Sigmoid colon (tissue), 7 donors: ENCODE results near the gene PHF23. TPM values are rescaled to one million over a fixed set of nuclear protein-coding genes. Genes with fewer than 3 reads are reported as not detected.

ENCODE experiments used
- DNase-seq: peaks from one replicate; pipeline ENCODE4 v3.0.0-alpha.2; 2019
- H3K27ac ChIP-seq, 4 donors: fragments of 200-600 bp; sonication (generic); one replicate each; pipeline ENCODE4 v1.5.1; 2016 to 2019; ENCODE audit warnings: mild to moderate bottlenecking in 1 of 4
- H3K27me3 ChIP-seq, 3 donors: fragments of 200-600 bp; sonication (generic); one replicate each; pipeline ENCODE4 v1.5.1; 2019; ENCODE audit warnings: mild to moderate bottlenecking in 1 of 3
- H3K36me3 ChIP-seq, 4 donors: fragments of 200-600 bp; sonication (generic); one replicate each; pipeline ENCODE4 v1.5.1; 2016 to 2019
- H3K4me1 ChIP-seq, 4 donors: fragments of 200-600 bp; sonication (generic); one replicate each; pipeline ENCODE4 v1.5.1; 2017 to 2019
- H3K4me3 ChIP-seq, 4 donors: fragments of 200-600 bp; sonication (generic); one replicate each; pipeline ENCODE4 v1.5.1; 2017 to 2019; ENCODE audit warnings: mild to moderate bottlenecking in 2 of 4, moderate library complexity in 1 of 4
- H3K9me3 ChIP-seq, 4 donors: fragments of 200-600 bp in 3 of 4; sonication (generic) in 3 of 4; one replicate each; pipeline versions ENCODE4 v1.5.1 to v1.6.1; 2013 to 2019
- CTCF ChIP-seq, 4 experiments: fragments of 450-650 bp in 3 of 4; fragments of 200-600 bp in 1 of 4; IDR thresholded peaks; one replicate each; pipeline ENCODE4 v1.5.1; 2016 to 2019; ENCODE audit warnings: antibody characterized with exemption in 4 of 4, mild to moderate bottlenecking in 3 of 4, moderate library complexity in 2 of 4
- EP300 ChIP-seq, 4 donors: sonication (generic); formaldehyde crosslinking; IDR thresholded peaks; one replicate each; pipeline ENCODE4 v1.6.1; 2017; ENCODE audit warnings: antibody characterized with exemption in 4 of 4
- POLR2A ChIP-seq, 2 donors: fragments of 450-650 bp; IDR thresholded peaks; one replicate each; pipeline ENCODE4 v1.6.1; 2016; ENCODE audit warnings: antibody characterized with exemption in 2 of 2, mild to moderate bottlenecking in 2 of 2, moderate library complexity in 2 of 2
- POLR2AphosphoS5 ChIP-seq, 4 donors: sonication (generic); formaldehyde crosslinking; IDR thresholded peaks; one replicate each; pipeline ENCODE4 v1.6.1; 2017; ENCODE audit warnings: antibody characterized with exemption in 4 of 4
- WGBS, 2 donors: extraction: QIAGEN DNeasy Blood & Tissue Kit; methylation state at CpG; one replicate each; pipeline ENCODE4 v1.1.7; 2013; 5-methylcytosine and 5-hydroxymethylcytosine counted together
- intact Hi-C: fragments of 100-400 bp; cut with DNase I; formaldehyde crosslinking; loops from one replicate; pipeline ENCODE4 v1.15.1; 2023
- polyA plus RNA-seq, 3 donors: library from polyadenylated mRNA; stranded (reverse); fragments of 200-250 nt; gene quantifications; one replicate each; pipeline ENCODE4 v1.2.3, GENCODE V29; 2013
- total RNA-seq, 4 donors: library from RNA; depleted of rRNA; stranded (reverse); fragments of >200 nt; gene quantifications; one replicate each; pipeline ENCODE4 v1.1.0, GENCODE V29; 2016
- donor health status: healthy with polysubstance abuse.
- donor health status: Bipolar disorder and iron deficiency.
- donor health status: healthy.

Gene PHF23
- total and polyA plus RNA-seq, 7 donors = 23.1 to 45.6 (median 44.9) TPM

DNA sequence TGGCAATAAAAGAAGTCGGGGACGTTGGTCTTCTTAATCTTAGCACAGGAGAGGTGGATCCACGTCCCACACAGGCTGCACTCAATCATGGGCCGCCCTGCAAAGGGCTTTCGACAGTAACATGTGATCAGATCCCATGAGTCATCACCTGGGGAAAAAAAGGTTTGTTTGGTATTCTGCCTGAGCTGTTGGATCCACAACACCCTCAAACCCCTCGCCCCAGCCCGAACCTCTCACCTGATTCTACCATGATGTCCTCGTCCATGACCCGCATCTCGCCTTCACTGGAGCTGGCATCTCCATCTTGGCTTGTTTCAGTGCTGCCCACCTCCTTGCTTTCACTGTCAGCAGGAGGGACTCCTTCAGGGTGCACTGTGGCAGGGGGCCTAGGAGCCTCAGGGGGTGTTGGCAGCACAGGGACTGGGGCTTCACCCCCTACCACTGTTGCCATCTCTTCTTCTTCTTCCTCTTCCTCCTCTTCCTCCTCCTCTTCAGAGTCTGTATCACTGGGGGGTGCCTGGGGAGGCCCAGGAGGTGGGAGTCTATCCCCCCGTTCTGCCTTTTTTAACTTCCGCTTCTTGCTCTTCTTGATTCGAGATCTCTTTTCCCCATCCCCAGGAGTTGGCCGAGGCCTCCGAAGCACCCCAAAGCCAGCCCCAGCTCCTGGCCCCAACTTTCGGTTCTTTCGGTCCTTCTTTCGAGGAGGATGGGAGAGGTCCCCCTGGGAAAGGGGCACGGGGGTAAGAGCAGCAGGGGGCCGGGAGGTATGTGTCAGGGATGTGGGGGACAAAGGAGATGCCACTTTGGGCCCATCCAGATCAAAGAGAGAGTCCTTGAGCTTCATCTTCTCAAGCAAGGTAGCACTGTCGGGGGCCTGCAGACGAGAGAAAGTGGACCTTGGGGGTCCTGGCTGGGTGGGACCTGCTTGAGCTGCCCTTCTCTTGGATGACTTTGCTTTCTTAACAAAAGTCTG lies 3.3 kb downstream of the PHF23 start:
- no peak for TF ChIP-seq POLR2A (IDR thresholded peaks at IDR 0.05)
- no peak for TF ChIP-seq POLR2AphosphoS5 (IDR thresholded peaks at IDR 0.05)
- no peak for TF ChIP-seq CTCF (IDR thresholded peaks at IDR 0.05)
- TF ChIP-seq EP300 (IDR thresholded peaks at IDR 0.05) = no peak
- H3K27ac ChIP-seq = peak overlapping the region in 1 of 4 donors; percentile 92
- H3K4me1 ChIP-seq = peaks cover 0 to 64% (median 60%) of the 10 kb centered on the region in 4 donors
- intact Hi-C loops = no loop called here
- peaks cover 0 to 33% (median 22%) of the 10 kb centered on the region in 4 donors for H3K36me3 ChIP-seq
- no peaks in the 10 kb centered on the region for H3K9me3 ChIP-seq
- peak; percentile 63 for DNase-seq
- WGBS, 2 donors = 80 to 90% methylated on average over 22 of the region's 22 CpGs
- H3K27me3 ChIP-seq = no peaks in the 10 kb centered on the region
- no peak overlapping the region for H3K4me3 ChIP-seq

DNA sequence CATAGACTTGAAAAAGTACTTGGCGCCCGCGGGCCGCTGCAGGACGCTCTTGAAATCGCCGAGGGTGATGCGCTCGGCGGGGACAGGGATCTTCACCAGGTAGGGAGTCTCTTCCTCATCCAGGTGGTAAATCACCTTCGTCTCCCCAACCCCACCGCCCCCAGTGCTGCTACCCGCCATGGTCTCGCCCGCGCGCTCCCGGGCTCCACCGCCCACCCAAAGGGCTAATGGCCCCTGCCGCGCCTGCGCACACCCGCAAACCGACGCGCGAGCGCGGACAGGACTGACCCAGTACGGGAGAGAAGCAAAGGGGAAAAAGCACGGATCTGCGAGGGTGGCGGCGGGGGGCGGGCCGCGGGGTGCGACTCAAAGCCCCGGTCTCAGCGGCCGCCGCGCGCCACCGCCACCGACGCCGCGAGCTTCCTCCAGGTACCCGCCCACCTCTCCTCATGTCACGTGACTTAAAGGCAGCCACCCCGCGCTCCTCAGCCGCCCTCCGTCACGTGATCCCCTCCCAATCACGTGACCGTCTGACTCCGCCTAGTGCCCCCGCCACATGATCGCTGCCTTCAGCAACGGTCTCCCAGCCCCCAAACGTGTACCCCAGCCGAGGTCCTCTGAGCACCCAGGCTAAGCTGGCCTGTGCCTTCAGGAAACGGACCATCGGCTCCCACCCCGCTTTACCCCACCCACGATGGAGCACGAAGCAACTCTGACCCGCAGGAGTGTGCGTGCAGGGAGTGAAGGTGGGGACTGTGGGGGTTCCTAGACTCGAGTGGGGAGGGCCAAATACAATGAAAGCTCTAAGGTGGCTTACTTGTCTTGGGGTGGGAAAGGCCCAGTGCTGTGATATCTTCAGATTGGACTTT lies 4.9 kb downstream of the PHF23 start, which contains the start of gene DVL2:
DVL2 (minus strand) TSS at position 435 of the 869 bp plus-strand sequence; CDS start at position 180, 255 bp downstream.
- peak; percentile 98 for DNase-seq
- no peaks in the 10 kb centered on the region for H3K27me3 ChIP-seq
- peaks cover 4 to 38% (median 26%) of the 10 kb centered on the region in 4 donors for H3K36me3 ChIP-seq
- peak within 1 kb of the TSS; percentile 87 to 95 (median 91) for H3K27ac ChIP-seq
- intact Hi-C loops = no loop called here
- H3K4me3 ChIP-seq = peak within 1 kb of the TSS; percentile 81 to 98 (median 90)
- peak; percentile 62 to 91 (median 88) for TF ChIP-seq POLR2AphosphoS5 (IDR thresholded peaks at IDR 0.05)
- TF ChIP-seq EP300 (IDR thresholded peaks at IDR 0.05) = peak in 1 of 4 donors; percentile 32
- TF ChIP-seq POLR2A (IDR thresholded peaks at IDR 0.05) = peak; percentile 51 to 69
- no peak for TF ChIP-seq CTCF (IDR thresholded peaks at IDR 0.05)
- H3K9me3 ChIP-seq = no peaks in the 10 kb centered on the region
- peaks cover 0 to 51% (median 47%) of the 10 kb centered on the region in 4 donors for H3K4me1 ChIP-seq
- 0 to 1% methylated on average over 72 of the region's 72 CpGs for WGBS, 2 donors

- intact Hi-C loops = no loop called here
- H3K9me3 ChIP-seq = no peaks in the 10 kb centered on the region
- DNase-seq = no peak
- 0 to 3% methylated on average over 9 of the region's 9 CpGs for WGBS, 2 donors
- no peak for TF ChIP-seq POLR2A (IDR thresholded peaks at IDR 0.05)
- no peak for TF ChIP-seq POLR2AphosphoS5 (IDR thresholded peaks at IDR 0.05)
- TF ChIP-seq CTCF (IDR thresholded peaks at IDR 0.05) = no peak
- TF ChIP-seq EP300 (IDR thresholded peaks at IDR 0.05) = no peak
- no peaks in the 10 kb centered on the region for H3K27me3 ChIP-seq
- H3K36me3 ChIP-seq = peaks cover 10 to 44% (median 32%) of the 10 kb centered on the region in 4 donors
- peaks cover 0 to 51% (median 47%) of the 10 kb centered on the region in 4 donors for H3K4me1 ChIP-seq
- H3K27ac ChIP-seq = peak overlapping the region; percentile 87 to 95 (median 91)
- H3K4me3 ChIP-seq = peak overlapping the region; percentile 81 to 98 (median 90)
These were observed 5.6 kb downstream of the PHF23 start for GRCh38 chr17:7233701-7234082.

DNA sequence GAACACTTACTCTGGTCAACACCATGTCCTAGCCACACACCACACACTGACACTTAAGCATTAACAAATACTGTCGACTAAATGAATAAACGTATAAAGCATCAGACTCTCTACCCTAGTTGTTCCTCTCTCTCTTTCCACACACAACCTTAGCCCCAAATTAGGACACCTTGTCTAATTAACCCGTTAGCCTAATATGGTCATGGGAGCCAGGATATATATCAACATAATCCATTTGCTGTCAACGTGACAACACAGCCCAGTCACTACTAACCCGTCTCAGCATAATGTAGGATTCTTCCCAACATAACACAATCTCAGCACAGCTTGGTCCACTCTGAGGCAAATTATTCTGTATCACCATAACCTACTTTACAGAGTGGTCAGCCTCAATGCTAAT lies 7.1 kb downstream of the PHF23 start:
- intact Hi-C loops = no loop called here
- 87 to 88% methylated on average over 5 of the region's 5 CpGs for WGBS, 2 donors
- H3K36me3 ChIP-seq = peaks cover 14 to 59% (median 41%) of the 10 kb centered on the region in 4 donors

More for the DNA sequence above, 7.1 kb downstream of the PHF23 start:
- TF ChIP-seq CTCF (IDR thresholded peaks at IDR 0.05) (no peak), POLR2A (IDR thresholded peaks at IDR 0.05) (no peak), POLR2AphosphoS5 (IDR thresholded peaks at IDR 0.05) (no peak), EP300 (IDR thresholded peaks at IDR 0.05) (no peak)
- DNase-seq = no peak
- H3K9me3 ChIP-seq = no peaks in the 10 kb centered on the region
- H3K4me3 ChIP-seq = no peak overlapping the region
- no peaks in the 10 kb centered on the region for H3K27me3 ChIP-seq
- peaks cover 0 to 43% (median 40%) of the 10 kb centered on the region in 4 donors for H3K4me1 ChIP-seq
- H3K27ac ChIP-seq = no peak overlapping the region
